NB4 (cell line): ENCODE results near the gene ANXA6.

Experiments used
- CTCF ChIP-seq: IDR thresholded peaks from one replicate; pipeline ENCODE4 v1.5.1; 2012; ENCODE audit warnings: low read depth, low read length
- MAX ChIP-seq: IDR thresholded peaks from 2 replicates; pipeline ENCODE4 v1.6.1; 2011; ENCODE audit warnings: low read depth, low read length
- POLR2A ChIP-seq: IDR thresholded peaks from 2 replicates; pipeline ENCODE4 v1.6.1; 2011; ENCODE audit warnings: mild to moderate bottlenecking; ENCODE audit not compliant: insufficient read length; ENCODE audit errors: extremely low read depth

- TF ChIP-seq CTCF (no peak), MAX (no peak), POLR2A (no peak)
Measured at GRCh38 chr5:151078490-151079262, 78.9 kb downstream of the ANXA6 start.
